CD4-positive, alpha-beta T cell treated with Interleukin-12 subunit alpha and Interleukin-12 subunit beta, for 1 hour (primary cell): ENCODE results near the gene ZNF660.

ENCODE experiments used
- DNase-seq: peaks from one replicate; pipeline ENCODE4 v3.0.0-alpha.2; 2020

ZNF660 gene

GRCh38 chr3:44642337-44642736 is 57.6 kb downstream of the ZNF660 start:
- no peak for DNase-seq

- no peak for DNase-seq
These were observed 58.3 kb downstream of the ZNF660 start for GRCh38 chr3:44643024-44643423.

- DNase-seq = no peak
These were observed 63.0 kb downstream of the ZNF660 start for GRCh38 chr3:44647771-44648170.

GRCh38 chr3:44648564-44649229 is 63.9 kb downstream of the ZNF660 start, which contains the start of gene ZNF35:
Gene ZNF35 (plus strand): TSS chr3:44648732. CDS start chr3:44651068, 2,336 bp downstream.
- peak; percentile 37 for DNase-seq
